K562 (cell line): ENCODE measurements around the gene INSR. TPM values are rescaled to one million over a fixed set of nuclear protein-coding genes. Genes with fewer than 3 reads are reported as not detected.

Experiments used
- ATAC-seq: fragments of 200-7000 bp; cut with Tn5 transposase; 3 replicates; pipeline ENCODE4 v1.9.1; 2020; ENCODE audit warnings: moderate library complexity
- BruUV-seq: library from RNA; stranded (reverse); fragments of 400-500 nt; replicated peaks from 2 replicates; lab custom pipeline; 2021; lab: Mats Ljungman, UMichigan
- CTCF ChIA-PET: fragments of 300-600 bp; formaldehyde crosslinking; extraction: SDS; loops from one replicate; lab custom pipeline; 2021; ENCODE audit warnings: low intra/inter-chr PET ratio; lab: Yijun Ruan, JAX
- POLR2A ChIA-PET: fragments of 300-600, 350-650 bp; sonication (Branson Sonifier 250); formaldehyde crosslinking; extraction: SDS; loops from one replicate; lab custom pipeline; 2021; ENCODE audit warnings: antibody characterized with exemption, inconsistent platforms; lab: Yijun Ruan, JAX
- DNase-seq, 4 experiments: peaks; one replicate each; pipeline versions ENCODE4 v3.0.0 to v3.0.0-alpha.2; 2011 to 2018; ENCODE audit warnings: low spot score in 3 of 4, mixed read lengths in 3 of 4; ENCODE audit errors: extremely low read depth in 1 of 4
- FAIRE-seq: peaks from 2 replicates; lab custom pipeline; 2011; peaks lifted over from hg19 to GRCh38; lab: Jason Lieb, UNC
- H2AFZ ChIP-seq: 2 replicates; pipeline ENCODE4 v1.6.0; 2011; ENCODE audit warnings: low read depth, low read length, control low read depth, inconsistent platforms
- H3K27ac ChIP-seq: fragments of 200-600 bp; 3 replicates; pipeline ENCODE4 v1.8.0; 2011; ENCODE audit warnings: low read depth, mild to moderate bottlenecking, control low read depth, inconsistent platforms, low read length, moderate library complexity, mixed read lengths; ENCODE audit errors: extremely low read depth
- H3K27me3 ChIP-seq, 2 experiments: fragments of 300-600 bp in 1 of 2; 2 replicates in 1 of 2; 3 replicates in 1 of 2; pipeline versions ENCODE4 v1.6.0 to v1.8.0; 2011; ENCODE audit warnings: inconsistent platforms in 2 of 2, low read length in 2 of 2, mild to moderate bottlenecking in 1 of 2, mixed read lengths in 1 of 2, moderate library complexity in 1 of 2; ENCODE audit not compliant: control insufficient read depth in 2 of 2, insufficient read depth in 2 of 2
- H3K36me3 ChIP-seq: fragments of 300-600 bp; 3 replicates; pipeline ENCODE4 v1.8.0; 2011; ENCODE audit warnings: mild to moderate bottlenecking, low read length, inconsistent platforms; ENCODE audit not compliant: control insufficient read depth, insufficient read depth
- H3K4me1 ChIP-seq, 2 experiments: fragments of 200-600 bp in 1 of 2; replicated peaks in 1 of 2; 2 replicates in 1 of 2; 3 replicates in 1 of 2; pipeline versions ENCODE4 v1.5.1 to v1.8.0; 2011; ENCODE audit warnings: inconsistent platforms in 2 of 2, low read length in 2 of 2, mild to moderate bottlenecking in 1 of 2, mixed read lengths in 1 of 2, moderate library complexity in 1 of 2; ENCODE audit not compliant: control insufficient read depth in 2 of 2, insufficient read depth in 2 of 2
- H3K4me2 ChIP-seq: 2 replicates; pipeline ENCODE4 v1.6.1; 2011; ENCODE audit warnings: low read length, control low read depth, inconsistent platforms, mixed read lengths; ENCODE audit not compliant: insufficient read depth
- H3K4me3 ChIP-seq: fragments of 200-600 bp; sonication (generic), shearing (Covaris generic); 2 replicates; pipeline ENCODE4 v1.5.1; 2016; ENCODE audit warnings: control low read depth, inconsistent platforms
- H3K79me2 ChIP-seq: fragments of 200-600 bp; 3 replicates; pipeline ENCODE4 v1.8.0; 2011; ENCODE audit warnings: low read length, inconsistent platforms; ENCODE audit not compliant: control insufficient read depth, insufficient read depth
- H3K9ac ChIP-seq, 2 experiments: 2 replicates each; pipeline versions ENCODE4 v1.6.0 to v1.6.1; 2011; ENCODE audit warnings: low read depth in 2 of 2, low read length in 2 of 2, control low read depth in 1 of 2, inconsistent platforms in 1 of 2, mild to moderate bottlenecking in 1 of 2, mixed read lengths in 1 of 2; ENCODE audit not compliant: insufficient read depth in 1 of 2
- H3K9me1 ChIP-seq: one replicate; pipeline ENCODE4 v1.6.0; 2011; ENCODE audit warnings: inconsistent platforms, mild to moderate bottlenecking, low read length, moderate library complexity; ENCODE audit not compliant: control insufficient read depth, insufficient read depth
- H3K9me3 ChIP-seq: replicated peaks from 2 replicates; pipeline ENCODE4 v1.5.1; 2011; ENCODE audit warnings: low read depth, low read length, inconsistent platforms; ENCODE audit not compliant: control insufficient read depth, insufficient read depth
- H4K20me1 ChIP-seq: replicated peaks from 2 replicates; pipeline ENCODE4 v1.6.1; 2011; ENCODE audit warnings: low read length, inconsistent platforms, mixed read lengths; ENCODE audit not compliant: control insufficient read depth, insufficient read depth
- DPF2 ChIP-seq: fragments of 450-650 bp; IDR thresholded peaks from 2 replicates; pipeline ENCODE4 v1.6.1; 2016
- HSF4 ChIP-seq: fragments of 250-450 bp; sonication (Bioruptor Pico); IDR thresholded peaks from 2 replicates; pipeline ENCODE4 v2.1.2; 2022; ENCODE audit warnings: mild to moderate bottlenecking, moderate library complexity, borderline replicate concordance
- RBBP5 ChIP-seq: fragments of 200-600 bp; sonication (generic); IDR thresholded peaks from 2 replicates; pipeline ENCODE4 v1.6.1; 2012; ENCODE audit warnings: borderline replicate concordance, mild to moderate bottlenecking, low read length, control low read depth, inconsistent platforms; ENCODE audit not compliant: insufficient read depth, poor library complexity, severe bottlenecking
- SNIP1 ChIP-seq: fragments of 450-650 bp; IDR thresholded peaks from 2 replicates; pipeline ENCODE4 v1.7.1; 2017; ENCODE audit warnings: low read depth, mild to moderate bottlenecking
- TCF7 ChIP-seq: sonication (generic); IDR thresholded peaks from 2 replicates; pipeline ENCODE4 v1.6.1; 2016; ENCODE audit warnings: antibody characterized with exemption, borderline replicate concordance
- TEAD1 ChIP-seq, 2 experiments: fragments of 450-650 bp in 1 of 2; sonication (generic) in 1 of 2; formaldehyde crosslinking; IDR thresholded peaks; 2 replicates each; pipeline versions ENCODE4 v1.4.0 to v1.8.0; 2020 to 2022; ENCODE audit warnings: mild to moderate bottlenecking in 2 of 2, missing genetic modification reagents in 1 of 2
- TFAM ChIP-seq: fragments of 250-450 bp; sonication (Bioruptor Pico); conservative IDR thresholded peaks from 2 replicates; pipeline ENCODE4 v1.5.0; 2021; ENCODE audit warnings: mild to moderate bottlenecking, moderate library complexity
- THRA ChIP-seq: fragments of 450-650 bp; IDR thresholded peaks from 2 replicates; pipeline ENCODE4 v1.6.1; 2017; ENCODE audit warnings: mild to moderate bottlenecking, moderate library complexity
- XRCC4 ChIP-seq: IDR thresholded peaks from one replicate; pipeline ENCODE4 v1.6.1; 2011; ENCODE audit not compliant: insufficient read depth, insufficient read length; ENCODE audit errors: extremely low read depth
- ZNF121 ChIP-seq: sonication (generic); formaldehyde crosslinking; conservative IDR thresholded peaks from 2 replicates; pipeline ENCODE4 v1.8.0; 2022; ENCODE audit warnings: missing genetic modification reagents
- ZNF174 ChIP-seq: fragments of 250-450 bp; sonication (Bioruptor Pico); IDR thresholded peaks from 2 replicates; pipeline ENCODE4 v1.4.0; 2020; ENCODE audit warnings: mild to moderate bottlenecking
- WGBS: fragments of 100-300 bp; shearing (Covaris generic); methylation state at CpG from one replicate; pipeline ENCODE4 v1.1.6; 2016; ENCODE audit warnings: low coverage, mixed read lengths; ENCODE audit not compliant: insufficient coverage; ENCODE audit errors: missing lambda C conversion rate; 5-methylcytosine and 5-hydroxymethylcytosine counted together
- in situ Hi-C: fragments of 300-500 bp; cut with MboI; formaldehyde crosslinking; loops from 4 replicates; pipeline ENCODE4 v1.15.0; 2018; ENCODE audit warnings: inconsistent platforms, mixed read lengths
- intact Hi-C: fragments of 100-400 bp; cut with micrococcal nuclease; formaldehyde crosslinking; loops from 2 replicates; pipeline ENCODE4 v1.14.2; 2022
- polyA plus RNA-seq, 8 experiments: library from polyadenylated mRNA; depleted of rRNA in 4 of 8; stranded (reverse) in 5 of 8; unstranded in 3 of 8; fragments of >200 nt; fragmentation: Nextera tagmentation in 2 of 8; fragmentation: Illumina TruSeq in 1 of 8; extraction: Ambion mirVana in 2 of 8; extraction: Trizol in 1 of 8; gene quantifications; 2 replicates each; pipeline versions ENCODE4 v1.2.1 to v1.2.3, GENCODE V29; 2011 to 2014; ENCODE audit warnings: inconsistent platforms in 1 of 8, missing spikeins in 1 of 8
- total RNA-seq, 7 experiments: library from RNA; depleted of rRNA in 6 of 7; stranded (reverse); fragments of >200 nt in 6 of 7; fragmentation: Illumina TruSeq in 2 of 7; extraction: Trizol in 2 of 7; gene quantifications; 2 replicates each; pipeline versions ENCODE4 v1.2.1 to v1.2.3, GENCODE V29; 2011 to 2021; ENCODE audit warnings: low replicate concordance in 1 of 7

INSR gene
- total and polyA plus RNA-seq, 9 of the 15 experiments (the other 6 are each of a cell fraction or from before 2014, with no cell fraction given) = 0.04 to 0.88 (median 0.41) TPM

GRCh38 chr19:7213628-7214323, 80.4 kb downstream of the INSR start:
- CTCF ChIA-PET = no interaction called here
- FAIRE-seq = no peak
- Histone ChIP-seq H2AFZ (no peak overlapping the region), H3K27me3 (peaks cover 10 to 36% of the 10 kb centered on the region in 2 experiments; a peak in 3 of 5 replicates), H3K9me3 (no peaks in the 10 kb centered on the region), H3K79me2 (no peaks in the 10 kb centered on the region), H3K4me1 (no peaks in the 10 kb centered on the region), H3K27ac (no peak overlapping the region), H3K4me2 (no peak overlapping the region), H3K36me3 (no peaks in the 10 kb centered on the region), H3K9me1 (no peaks in the 10 kb centered on the region), H3K4me3 (no peak overlapping the region), H3K9ac (no peak overlapping the region), H4K20me1 (no peaks in the 10 kb centered on the region; the same call in 1 of the 2 replicates)
- intact Hi-C loops (no loop called here), in situ Hi-C loops (no loop called here)
- no peak for ATAC-seq
- no TSS peak for BruUV-seq
- TF ChIP-seq TFAM (no peak), TCF7 (no peak), TEAD1 (CRISPR knock-in tag; IDR thresholded peaks at IDR 0.05) (no peak), DPF2 (no peak), RBBP5 (no peak), HSF4 (CRISPR knock-in tag) (no peak), THRA (no peak), XRCC4 (no peak), SNIP1 (no peak), ZNF174 (CRISPR knock-in tag) (no peak), ZNF121 (CRISPR knock-in tag) (no peak)
- POLR2A ChIA-PET = interaction anchor here (0.6 kb wide), 1 partner anchor 76 kb away, joined by 3 read pairs; no protein-coding TSS in a partner anchor
- DNase-seq = no peak
- 3% methylated on average over 14 of the region's 14 CpGs for WGBS
